Measurements from ENCODE around the gene PJA2.
"Not testable (repeated sequence)": the region's sequence is repeated elsewhere in the genome, so short reads cannot be mapped to it uniquely, and the experiment has no call there.

Gene PJA2

DNA sequence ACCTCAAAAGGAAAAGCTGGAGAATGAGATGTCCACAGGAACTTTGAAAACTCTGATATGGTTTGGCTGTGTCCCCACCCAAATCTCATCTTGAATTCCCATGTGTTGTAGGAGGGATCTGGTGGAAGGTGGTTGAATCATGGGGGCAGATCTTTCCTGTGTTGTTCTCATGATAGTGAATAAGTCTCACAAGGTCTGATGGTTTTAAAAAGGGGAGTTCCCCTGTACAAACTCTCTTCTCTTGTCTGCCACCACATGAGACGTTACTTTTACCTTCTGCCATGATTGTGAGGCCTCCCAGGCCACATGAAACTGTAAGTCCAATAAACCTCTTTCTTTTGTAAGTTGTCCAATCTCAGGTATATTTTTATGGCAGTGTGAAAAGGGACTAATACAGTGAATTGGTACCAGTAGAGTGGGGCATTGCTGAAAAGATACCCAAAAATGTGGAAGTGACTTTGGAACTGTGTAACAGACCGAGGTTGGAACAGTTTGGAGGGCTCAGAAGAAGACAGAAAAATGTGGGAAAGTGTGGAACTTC, 4.2 kb upstream of the PJA2 start:
- DNase-seq; H3K27ac Mint-ChIP-seq; H3K27me3 Mint-ChIP-seq; H3K4me1 Mint-ChIP-seq; ATAC-seq (replicated peaks); H3K9me3 Mint-ChIP-seq; H3K4me3 Mint-ChIP-seq: not testable (repeated sequence)
- H3K36me3 Mint-ChIP-seq: peaks cover 12 to 14% of the 10 kb centered on the region in 2 donors

DNA sequence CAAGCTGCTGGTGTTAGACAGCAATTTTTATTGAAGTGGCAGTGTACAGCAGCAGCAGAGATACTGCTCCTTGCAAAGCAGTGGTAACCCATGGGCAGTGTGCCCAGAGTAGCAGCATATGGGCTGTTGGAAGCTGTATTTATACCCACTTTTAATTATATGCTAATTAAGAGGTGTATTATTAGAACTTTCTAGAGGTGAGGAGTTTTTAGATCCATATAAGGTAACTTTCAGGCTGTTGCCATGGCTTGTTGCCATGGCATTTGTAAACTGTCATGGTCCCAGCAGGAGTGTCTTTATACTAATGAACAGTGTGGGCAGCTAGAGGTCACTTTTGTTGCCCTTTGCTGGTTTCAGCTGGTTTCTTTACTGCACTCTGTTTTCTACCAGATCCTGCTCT, 3.7 kb upstream of the PJA2 start:
- no peak for ATAC-seq (replicated peaks)
- H3K36me3 Mint-ChIP-seq: peaks cover 12 to 14% of the 10 kb centered on the region in 2 donors
- H3K9me3 Mint-ChIP-seq: peaks cover 9 to 10% of the 10 kb centered on the region in 2 donors
- H3K4me1 Mint-ChIP-seq: peaks cover 5 to 7% of the 10 kb centered on the region in 2 donors
- H3K27ac Mint-ChIP-seq: peak overlapping the region; percentile 25
- no peak for DNase-seq
- H3K4me3 Mint-ChIP-seq: no peak overlapping the region
- H3K27me3 Mint-ChIP-seq: peaks cover 0 to 4% of the 10 kb centered on the region in 2 donors

DNA sequence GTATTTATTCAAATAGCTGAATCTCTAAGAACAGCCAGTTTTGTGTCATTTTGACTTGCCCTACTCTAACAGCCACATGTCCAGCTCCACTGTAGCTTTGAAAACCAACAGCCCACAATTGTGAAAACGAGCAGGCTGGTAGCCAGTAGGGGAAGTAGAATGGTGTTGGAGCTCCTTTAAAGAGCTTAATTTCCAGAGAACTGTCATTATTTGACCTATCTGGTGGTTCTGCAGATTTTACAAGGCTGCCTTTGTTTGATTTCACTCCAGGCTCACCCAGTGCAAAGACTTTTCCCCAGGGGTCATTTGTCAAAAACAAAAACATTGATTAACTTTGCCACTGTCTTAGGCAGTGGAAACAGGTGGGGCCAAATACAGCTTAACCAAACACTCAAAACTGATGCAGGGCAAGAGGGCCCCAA, 3.2 kb upstream of the PJA2 start:
- DNase-seq: no peak

DNA sequence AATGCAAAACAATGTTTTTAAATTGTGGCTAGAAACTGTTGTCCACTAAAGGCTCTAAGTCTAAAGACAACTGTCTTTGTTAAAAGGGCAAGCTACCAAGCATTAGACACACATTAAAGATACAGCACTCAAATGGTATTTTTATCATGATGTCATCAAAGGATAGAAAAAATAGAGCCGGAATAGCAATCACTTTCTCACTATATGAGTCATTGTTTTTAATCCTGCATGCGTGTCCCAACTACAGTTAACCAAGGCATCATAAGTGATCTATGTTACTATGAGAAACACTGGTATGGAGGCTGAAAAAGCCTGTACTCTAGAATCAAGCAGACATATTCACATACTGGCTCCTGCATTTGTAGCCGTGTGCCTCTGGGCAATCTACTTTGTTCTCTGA, 1.9 kb upstream of the PJA2 start:
- H3K27ac Mint-ChIP-seq: no peak overlapping the region
- DNase-seq (no peak), ATAC-seq (replicated peaks) (no peak)
- no peak overlapping the region for H3K4me3 Mint-ChIP-seq
- no peaks in the 10 kb centered on the region for H3K27me3 Mint-ChIP-seq
- peaks cover 12 to 14% of the 10 kb centered on the region in 2 donors for H3K36me3 Mint-ChIP-seq
- H3K4me1 Mint-ChIP-seq: peaks cover 12 to 16% of the 10 kb centered on the region in 2 donors
- H3K9me3 Mint-ChIP-seq: peaks cover 9 to 10% of the 10 kb centered on the region in 2 donors

More for the DNA sequence above, 3.2 kb upstream of the PJA2 start:
- H3K4me3 Mint-ChIP-seq: no peak overlapping the region
- H3K9me3 Mint-ChIP-seq: peaks cover 9 to 10% of the 10 kb centered on the region in 2 donors
- H3K4me1 Mint-ChIP-seq: peaks cover 5 to 7% of the 10 kb centered on the region in 2 donors
- H3K27me3 Mint-ChIP-seq: peaks cover 0 to 4% of the 10 kb centered on the region in 2 donors
- no peak overlapping the region for H3K27ac Mint-ChIP-seq
- peaks cover 12 to 14% of the 10 kb centered on the region in 2 donors for H3K36me3 Mint-ChIP-seq
- ATAC-seq (replicated peaks): no peak

DNA sequence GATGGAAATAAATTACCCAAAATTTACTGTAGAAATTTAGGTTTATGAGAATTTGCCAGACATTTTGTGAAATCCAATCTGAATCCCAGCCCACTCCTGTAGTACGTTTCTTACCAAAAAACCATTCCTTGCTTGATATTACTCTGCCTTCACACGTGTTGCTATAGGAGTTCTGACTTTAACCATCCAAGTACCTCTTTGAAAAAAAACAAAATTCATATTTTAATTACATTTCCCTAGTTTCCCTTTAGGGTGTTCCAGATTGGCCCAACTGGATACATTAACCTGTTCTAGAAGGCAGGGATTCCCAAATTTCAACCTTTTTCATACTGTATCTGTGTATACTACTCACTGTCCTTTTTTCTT, 1.4 kb upstream of the PJA2 start:
- no peak for DNase-seq
- H3K4me3 Mint-ChIP-seq: peak overlapping the region; percentile 94 to 99
- peak overlapping the region; percentile 99 for H3K27ac Mint-ChIP-seq
- H3K27me3 Mint-ChIP-seq: no peaks in the 10 kb centered on the region
- no peak for ATAC-seq (replicated peaks)
- peaks cover 12 to 16% of the 10 kb centered on the region in 2 donors for H3K36me3 Mint-ChIP-seq
- peaks cover 13 to 21% of the 10 kb centered on the region in 2 donors for H3K4me1 Mint-ChIP-seq
- H3K9me3 Mint-ChIP-seq: peaks cover 9 to 10% of the 10 kb centered on the region in 2 donors

DNA sequence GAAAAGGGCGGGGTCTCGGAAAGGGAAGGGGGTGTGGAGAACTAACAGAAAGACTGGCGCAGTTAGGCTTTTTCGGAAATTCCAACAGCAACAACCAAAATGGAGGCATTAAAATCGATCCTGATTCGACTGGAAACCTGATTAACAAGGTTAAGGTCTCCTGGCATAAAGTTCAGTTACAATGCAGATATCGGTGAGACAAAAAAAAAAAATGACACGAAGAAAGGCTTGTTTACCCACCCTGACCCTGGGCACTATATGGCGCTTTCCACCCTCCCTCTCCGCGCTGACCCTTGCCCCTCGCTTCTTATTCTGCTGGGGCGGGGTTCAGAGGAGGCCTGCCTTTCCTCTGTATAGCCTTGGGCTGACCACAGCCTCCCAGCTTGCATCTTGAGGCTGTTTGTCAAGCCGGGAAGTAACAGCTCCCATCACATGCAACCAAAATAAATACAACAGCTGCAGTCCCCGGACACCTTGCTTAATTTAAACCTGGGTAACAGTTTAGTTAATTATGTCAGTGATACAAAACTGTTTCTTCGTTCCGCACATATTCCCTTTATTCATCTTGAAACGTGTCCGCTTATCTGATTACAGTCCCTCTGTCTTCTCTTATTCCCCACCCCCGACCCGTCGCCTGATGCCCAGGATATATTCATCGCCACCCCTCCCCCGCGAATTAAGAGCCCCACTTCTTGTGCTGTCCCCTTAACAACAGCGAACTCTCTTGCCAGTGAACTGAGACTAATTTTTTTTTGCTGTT, 795 bp upstream of the PJA2 start:
- peak; percentile 19 to 23 for ATAC-seq (replicated peaks)
- Mint-ChIP-seq H3K27me3 (no peaks in the 10 kb centered on the region), H3K4me1 (peaks cover 13 to 27% of the 10 kb centered on the region in 2 donors), H3K27ac (peak overlapping the region; percentile 99), H3K4me3 (peak overlapping the region; percentile 94 to 99), H3K36me3 (peaks cover 13 to 17% of the 10 kb centered on the region in 2 donors), H3K9me3 (peaks cover 8 to 9% of the 10 kb centered on the region in 2 donors)
- no peak for DNase-seq

DNA sequence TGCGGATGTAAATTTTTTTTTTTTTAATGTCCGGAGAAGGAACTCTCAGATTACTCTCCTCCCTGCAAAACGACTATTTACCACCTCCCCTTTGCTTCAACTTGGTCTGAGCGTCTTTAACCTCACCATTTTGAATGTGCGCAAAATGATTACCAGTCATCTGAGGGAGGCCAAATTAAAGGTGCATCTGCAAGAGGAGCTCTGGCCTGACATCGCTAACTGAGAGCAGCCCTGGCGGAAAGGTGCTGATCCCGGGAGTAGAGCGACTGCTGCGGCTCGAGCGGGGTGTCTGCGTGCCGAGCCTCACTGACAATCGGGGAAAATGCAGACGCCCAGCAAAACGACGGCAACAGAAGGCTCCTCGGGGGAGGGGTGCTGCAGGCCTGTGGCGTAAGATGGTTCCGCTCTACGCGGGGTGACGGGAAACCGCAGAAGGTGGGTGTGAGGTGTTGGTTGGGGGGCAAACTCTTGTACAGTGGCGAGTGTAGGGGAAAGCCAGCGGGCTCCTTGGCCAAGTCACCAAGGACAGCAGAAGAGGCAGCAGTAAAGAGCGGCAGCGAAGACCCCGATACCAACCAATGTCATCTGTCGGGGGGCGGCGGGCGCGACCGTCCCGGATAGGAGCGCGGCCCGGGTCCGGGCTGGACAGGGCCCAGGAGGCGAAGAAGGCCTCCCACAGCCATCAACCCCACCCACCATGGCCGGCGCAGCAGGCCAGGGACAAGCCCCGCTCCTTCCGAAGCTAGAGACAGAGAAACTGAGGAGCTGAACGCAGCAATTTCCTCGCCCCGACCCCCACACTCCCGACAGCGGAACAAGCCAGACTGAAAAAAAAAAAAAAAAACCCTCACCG, 557 bp downstream of the PJA2 start:
- peaks cover 11 to 17% of the 10 kb centered on the region in 2 donors for H3K36me3 Mint-ChIP-seq
- H3K27me3 Mint-ChIP-seq: no peaks in the 10 kb centered on the region
- DNase-seq (peak; percentile 79), ATAC-seq (replicated peaks) (peak; percentile 54 to 57)
- H3K9me3 Mint-ChIP-seq: peaks cover 5 to 6% of the 10 kb centered on the region in 2 donors
- H3K4me3 Mint-ChIP-seq: peak overlapping the region; percentile 94 to 99
- peak overlapping the region; percentile 99 for H3K27ac Mint-ChIP-seq
- H3K4me1 Mint-ChIP-seq: peaks cover 17 to 30% of the 10 kb centered on the region in 2 donors

DNA sequence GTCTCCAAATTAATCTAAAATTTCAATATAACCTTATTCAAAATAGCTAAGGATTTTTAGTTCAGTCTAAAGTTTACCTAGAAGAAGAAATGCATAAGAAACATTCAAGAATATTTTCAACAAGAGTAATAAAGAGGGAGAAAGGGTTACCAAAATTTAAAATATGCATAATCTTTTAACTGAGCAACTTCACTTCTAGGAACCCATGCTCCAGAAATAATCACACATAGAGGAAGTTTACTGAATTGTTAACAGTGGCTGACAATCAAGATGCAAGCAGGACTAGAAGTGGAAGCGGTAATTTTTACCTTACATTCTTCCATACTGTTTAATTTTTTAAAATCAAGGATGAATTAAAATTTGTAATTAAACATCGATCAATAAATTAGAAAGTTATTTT, 1.9 kb downstream of the PJA2 start:
- Mint-ChIP-seq H3K27ac (peak overlapping the region; percentile 67), H3K4me3 (peak overlapping the region; percentile 75 to 94), H3K4me1 (peaks cover 12 to 31% of the 10 kb centered on the region in 2 donors), H3K36me3 (peaks cover 10 to 18% of the 10 kb centered on the region in 2 donors), H3K27me3 (no peaks in the 10 kb centered on the region), H3K9me3 (no peaks in the 10 kb centered on the region)
- no peak for DNase-seq
- no peak for ATAC-seq (replicated peaks)

DNA sequence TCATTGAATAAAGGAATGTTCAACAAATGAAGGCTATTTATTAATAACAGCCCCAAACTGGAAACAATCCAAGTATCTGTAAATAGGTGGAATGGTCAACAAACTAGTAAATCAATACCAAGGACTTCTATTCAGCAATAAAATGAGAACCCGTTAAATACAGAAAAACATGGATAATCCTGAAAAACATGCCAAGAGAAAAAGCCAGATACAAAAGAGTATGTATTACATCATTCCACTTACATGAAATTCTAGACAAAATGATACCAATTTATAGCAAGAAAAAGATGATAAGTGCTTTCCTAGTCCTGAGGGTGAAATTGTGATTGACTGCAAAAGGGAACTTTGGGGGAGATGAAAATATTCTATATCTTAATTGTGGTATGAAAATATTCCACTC, 3.1 kb downstream of the PJA2 start:
- no peak for DNase-seq
- Mint-ChIP-seq H3K27me3 (no peaks in the 10 kb centered on the region), H3K27ac (peak overlapping the region; percentile 15), H3K36me3 (peaks cover 13 to 18% of the 10 kb centered on the region in 2 donors), H3K4me1 (peaks cover 14 to 42% of the 10 kb centered on the region in 2 donors), H3K4me3 (peak overlapping the region; percentile 1), H3K9me3 (peaks cover 0 to 1% of the 10 kb centered on the region in 2 donors)
- ATAC-seq (replicated peaks): no peak

DNA sequence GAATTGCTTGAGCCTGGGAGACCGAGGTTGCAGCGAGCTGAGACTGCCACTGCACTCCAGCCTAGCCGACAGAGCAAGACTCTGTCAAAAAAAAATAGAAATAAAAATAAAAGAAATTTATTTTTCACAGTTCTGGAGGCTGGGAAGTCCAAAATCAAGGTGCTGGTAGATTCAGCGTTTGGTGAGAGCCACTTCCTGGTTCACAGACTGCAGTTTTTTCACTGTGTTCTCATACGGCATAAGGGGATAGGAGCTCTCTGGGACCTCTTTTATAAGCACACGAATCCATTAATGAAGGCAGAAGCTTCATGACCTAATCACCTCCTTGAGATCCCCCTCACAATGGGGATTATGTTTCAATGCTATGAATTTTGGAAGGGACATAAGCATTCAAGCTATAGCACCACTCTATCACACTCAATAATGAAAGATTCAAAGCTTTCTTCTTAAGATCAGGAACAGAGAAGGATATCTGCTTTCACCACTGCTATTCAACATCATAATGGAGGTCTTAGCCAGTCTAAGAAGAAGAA, 5.3 kb downstream of the PJA2 start:
- Mint-ChIP-seq H3K4me1 (peaks cover 21 to 59% of the 10 kb centered on the region in 2 donors), H3K27me3 (no peaks in the 10 kb centered on the region), H3K9me3 (peaks cover 0 to 1% of the 10 kb centered on the region in 2 donors), H3K36me3 (peaks cover 25 to 30% of the 10 kb centered on the region in 2 donors), H3K27ac (no peak overlapping the region), H3K4me3 (no peak overlapping the region)
- no peak for DNase-seq
- no peak for ATAC-seq (replicated peaks)

DNA sequence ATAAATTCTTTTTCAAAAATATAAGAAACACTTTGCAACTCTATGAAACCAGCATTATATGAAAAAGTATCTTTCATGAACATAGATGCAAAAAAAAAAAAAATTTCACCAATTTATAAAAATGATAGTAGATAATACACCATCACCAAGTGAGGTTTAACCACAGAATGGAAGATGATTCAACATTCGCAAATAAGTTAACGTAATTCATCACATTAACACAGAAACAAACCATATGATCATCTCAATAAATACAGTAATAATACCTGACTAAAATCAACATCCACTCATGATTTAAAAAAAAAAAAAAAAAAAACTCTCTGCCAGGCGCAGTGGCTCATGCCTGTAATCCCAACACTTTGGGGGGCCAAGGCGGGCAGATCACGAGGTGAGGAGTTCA, 6.3 kb downstream of the PJA2 start:
- Mint-ChIP-seq H3K27ac (peak overlapping the region; percentile 47), H3K4me3 (no peak overlapping the region), H3K27me3 (no peaks in the 10 kb centered on the region), H3K36me3 (peaks cover 27 to 28% of the 10 kb centered on the region in 2 donors), H3K4me1 (peaks cover 24 to 68% of the 10 kb centered on the region in 2 donors), H3K9me3 (peaks cover 0 to 1% of the 10 kb centered on the region in 2 donors)
- no peak for DNase-seq
- ATAC-seq (replicated peaks): no peak

DNA sequence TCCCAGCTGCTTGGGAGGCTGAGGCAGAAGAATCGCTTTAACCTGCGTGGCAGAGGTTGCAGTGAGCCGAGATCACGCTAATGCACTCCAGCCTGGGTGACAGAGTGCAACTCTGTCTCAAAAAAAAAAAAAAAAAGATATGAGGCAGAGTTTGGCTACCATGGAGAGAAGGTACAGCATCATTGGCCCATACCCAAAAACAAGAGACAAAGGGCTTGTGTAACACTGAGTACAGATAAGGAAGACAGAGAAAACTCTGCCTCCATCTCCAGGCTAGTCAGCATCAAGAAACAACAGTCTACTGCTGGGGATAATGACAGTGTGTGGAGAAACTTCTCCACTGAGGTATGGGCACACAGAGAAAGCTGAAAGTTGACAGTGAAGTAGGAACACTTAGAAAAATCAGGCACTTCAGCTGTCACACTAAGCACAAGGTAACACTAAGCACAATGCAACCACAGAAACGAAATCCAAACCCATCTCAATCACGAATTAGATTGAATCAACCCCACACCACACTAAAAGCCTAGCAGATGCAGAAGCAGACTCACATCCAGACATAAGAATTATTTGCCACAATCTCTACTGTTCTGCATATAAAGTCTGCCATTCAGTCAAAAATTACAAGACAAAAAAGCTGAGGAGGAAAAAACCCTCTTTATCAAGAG, 10.5 kb downstream of the PJA2 start:
- DNase-seq: no peak
- H3K27me3 Mint-ChIP-seq: no peaks in the 10 kb centered on the region
- H3K36me3 Mint-ChIP-seq: peaks cover 29 to 30% of the 10 kb centered on the region in 2 donors
- ATAC-seq (replicated peaks): no peak
- H3K9me3 Mint-ChIP-seq: peaks cover 0 to 1% of the 10 kb centered on the region in 2 donors
- H3K4me3 Mint-ChIP-seq: no peak overlapping the region
- peaks cover 24 to 67% of the 10 kb centered on the region in 2 donors for H3K4me1 Mint-ChIP-seq
- H3K27ac Mint-ChIP-seq: no peak overlapping the region

DNA sequence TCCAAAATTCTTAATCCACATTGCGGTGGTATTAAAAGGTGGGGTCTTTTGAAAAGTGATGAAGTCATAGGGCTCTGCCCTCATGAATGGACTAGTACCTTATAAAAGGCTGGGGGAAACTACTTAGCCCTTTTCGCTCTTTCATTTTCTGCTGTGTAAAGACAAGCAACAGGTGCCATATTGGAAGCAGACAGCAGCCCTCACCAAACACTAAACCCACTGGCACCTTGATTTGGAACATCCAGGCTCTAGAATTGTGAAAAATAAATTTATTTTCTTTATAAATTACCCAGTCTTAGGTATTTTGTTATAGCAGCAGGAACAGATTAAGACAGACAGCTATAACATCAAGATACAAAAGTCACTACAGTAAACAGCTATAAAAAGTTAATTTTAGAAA, 12.8 kb downstream of the PJA2 start:
- H3K27ac Mint-ChIP-seq: no peak overlapping the region
- DNase-seq (no peak), ATAC-seq (replicated peaks) (no peak)
- peaks cover 23 to 28% of the 10 kb centered on the region in 2 donors for H3K36me3 Mint-ChIP-seq
- peaks cover 29 to 72% of the 10 kb centered on the region in 2 donors for H3K4me1 Mint-ChIP-seq
- no peak overlapping the region for H3K4me3 Mint-ChIP-seq
- no peaks in the 10 kb centered on the region for H3K9me3 Mint-ChIP-seq
- H3K27me3 Mint-ChIP-seq: no peaks in the 10 kb centered on the region

Data from stimulated activated naive B cell treated with anti-CD40 and anti-IgM and Interleukin-4, amounts not matched to agents 10 μg/mL and 1 μg/mL and 100 μg/mL, for 72 hours (primary cell).